ENCODE measurements around the gene ADRM1.
A peak's percentile ranks its signal among the peaks of the same experiment; 100 is the strongest.

Gene ADRM1

GRCh38 chr20:62356589-62357186, 53.9 kb downstream of the ADRM1 start:
- peak overlapping the region; percentile 71 for H3K9ac ChIP-seq (ENCODE audit: low read length)
- no peaks in the 10 kb centered on the region for H3K27me3 ChIP-seq (ENCODE audit: control insufficient read depth in 1 of 2, insufficient read depth in 2 of 2, low read length in 2 of 2)
- peak overlapping the region; percentile 6 to 41 for H3K4me3 ChIP-seq (ENCODE audit: low read depth in 1 of 2, low read length in 2 of 2)
- no peaks in the 10 kb centered on the region for H3K36me3 ChIP-seq (ENCODE audit: insufficient read depth, low read length)
- H3K4me1 ChIP-seq (ENCODE audit: insufficient read depth, low read length), result peaks cover 79% of the 10 kb centered on the region
- no peaks in the 10 kb centered on the region for H3K9me3 ChIP-seq (ENCODE audit: low read length)
- H3K27ac ChIP-seq (ENCODE audit: low read depth, low read length), result peak overlapping the region; percentile 82

GRCh38 chr20:62357187-62357667, 54.4 kb downstream of the ADRM1 start:
- Histone ChIP-seq H3K9ac (ENCODE audit: low read length) (no peak overlapping the region), H3K4me1 (ENCODE audit: insufficient read depth, low read length) (peaks cover 83% of the 10 kb centered on the region), H3K27me3 (ENCODE audit: control insufficient read depth in 1 of 2, insufficient read depth in 2 of 2, low read length in 2 of 2) (no peaks in the 10 kb centered on the region), H3K36me3 (ENCODE audit: insufficient read depth, low read length) (no peaks in the 10 kb centered on the region), H3K4me3 (ENCODE audit: low read depth in 1 of 2, low read length in 2 of 2) (peak overlapping the region in 1 of 2 donors; percentile 5), H3K27ac (ENCODE audit: low read depth, low read length) (peak overlapping the region; percentile 82), H3K9me3 (ENCODE audit: low read length) (no peaks in the 10 kb centered on the region)

GRCh38 chr20:62357681-62358080, 54.9 kb downstream of the ADRM1 start:
- H3K4me3 ChIP-seq (ENCODE audit: low read depth in 1 of 2, low read length in 2 of 2), result no peak overlapping the region
- H3K9ac ChIP-seq (ENCODE audit: low read length), result peak overlapping the region; percentile 33
- no peaks in the 10 kb centered on the region for H3K9me3 ChIP-seq (ENCODE audit: low read length)
- no peaks in the 10 kb centered on the region for H3K27me3 ChIP-seq (ENCODE audit: control insufficient read depth in 1 of 2, insufficient read depth in 2 of 2, low read length in 2 of 2)
- peaks cover 84% of the 10 kb centered on the region for H3K4me1 ChIP-seq (ENCODE audit: insufficient read depth, low read length)
- H3K27ac ChIP-seq (ENCODE audit: low read depth, low read length), result peak overlapping the region; percentile 82
- no peaks in the 10 kb centered on the region for H3K36me3 ChIP-seq (ENCODE audit: insufficient read depth, low read length)

Measured in muscle layer of colon (tissue), 2 donors.